GM08714 (cell line): ENCODE results near the gene FAM227B.

Source experiments
- H3K4me3 ChIP-seq: fragments of 200-500 bp; sonication (Bioruptor generic); 2 replicates; pipeline ENCODE4 v1.5.1; 2014; ENCODE audit warnings: mild to moderate bottlenecking, low read length, inconsistent platforms
- ZNF274 ChIP-seq: IDR thresholded peaks from 2 replicates; pipeline ENCODE4 v1.6.1; 2012; ENCODE audit warnings: mild to moderate bottlenecking, low read depth, low read length

The FAM227B gene

DNA sequence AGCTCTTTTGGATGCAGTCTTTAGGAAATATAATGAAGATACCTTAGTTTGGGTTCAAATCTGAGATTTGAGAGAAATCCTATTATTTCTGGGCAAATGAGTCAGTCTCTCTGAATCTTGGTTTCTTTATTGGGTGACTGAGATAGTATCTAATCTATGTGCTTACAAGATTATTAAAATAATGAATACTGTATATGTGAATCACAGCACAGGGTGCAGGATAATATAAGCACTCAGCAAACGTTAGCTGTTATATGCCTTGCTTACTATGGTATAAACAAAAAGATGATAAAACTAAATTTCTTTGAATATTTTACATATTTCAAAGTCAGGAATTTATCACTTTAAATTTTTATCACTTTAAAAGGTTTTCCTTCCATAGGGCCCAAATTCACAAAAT, 168.0 kb downstream of the FAM227B start:
- TF ChIP-seq ZNF274: no peak
- no peak overlapping the region for H3K4me3 ChIP-seq

DNA sequence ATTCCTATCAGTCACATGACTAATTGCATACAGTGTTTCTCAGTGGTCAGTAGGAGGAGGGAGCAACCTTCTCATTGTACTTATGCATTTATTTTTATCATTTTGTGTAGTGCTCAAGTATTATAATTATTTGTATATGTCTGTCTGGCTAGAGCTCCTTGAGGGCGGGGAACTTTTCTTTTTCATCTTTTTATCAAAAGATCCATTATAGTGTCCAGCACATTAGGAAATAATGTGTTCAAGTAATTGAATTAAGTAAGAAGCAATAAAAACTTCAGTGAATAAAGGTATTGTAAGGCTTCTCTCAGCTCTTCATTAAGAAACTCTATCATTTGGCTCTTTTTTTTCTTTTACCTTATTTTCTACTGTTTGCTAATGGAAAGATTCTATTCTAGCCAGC, 178.8 kb downstream of the FAM227B start:
- no peak overlapping the region for H3K4me3 ChIP-seq
- no peak for TF ChIP-seq ZNF274

DNA sequence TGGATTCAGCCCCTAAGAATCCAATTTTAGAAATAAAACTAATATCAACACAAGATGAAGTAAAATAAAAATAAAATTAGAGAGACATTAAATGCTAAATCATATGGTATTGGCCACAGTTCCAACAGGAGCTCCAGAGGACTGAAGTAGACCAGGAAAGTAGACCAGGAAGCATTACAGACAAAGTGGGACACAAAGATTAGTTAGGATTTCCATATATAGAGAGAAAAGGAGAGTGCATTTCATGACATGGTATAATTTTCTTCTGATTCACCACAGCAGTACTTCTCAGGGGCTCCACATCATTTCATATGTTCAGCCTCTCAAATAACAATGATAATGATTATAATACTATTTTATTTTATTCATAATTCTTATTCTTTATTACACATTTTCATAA, 179.3 kb downstream of the FAM227B start:
- H3K4me3 ChIP-seq: no peak overlapping the region
- TF ChIP-seq ZNF274: no peak

DNA sequence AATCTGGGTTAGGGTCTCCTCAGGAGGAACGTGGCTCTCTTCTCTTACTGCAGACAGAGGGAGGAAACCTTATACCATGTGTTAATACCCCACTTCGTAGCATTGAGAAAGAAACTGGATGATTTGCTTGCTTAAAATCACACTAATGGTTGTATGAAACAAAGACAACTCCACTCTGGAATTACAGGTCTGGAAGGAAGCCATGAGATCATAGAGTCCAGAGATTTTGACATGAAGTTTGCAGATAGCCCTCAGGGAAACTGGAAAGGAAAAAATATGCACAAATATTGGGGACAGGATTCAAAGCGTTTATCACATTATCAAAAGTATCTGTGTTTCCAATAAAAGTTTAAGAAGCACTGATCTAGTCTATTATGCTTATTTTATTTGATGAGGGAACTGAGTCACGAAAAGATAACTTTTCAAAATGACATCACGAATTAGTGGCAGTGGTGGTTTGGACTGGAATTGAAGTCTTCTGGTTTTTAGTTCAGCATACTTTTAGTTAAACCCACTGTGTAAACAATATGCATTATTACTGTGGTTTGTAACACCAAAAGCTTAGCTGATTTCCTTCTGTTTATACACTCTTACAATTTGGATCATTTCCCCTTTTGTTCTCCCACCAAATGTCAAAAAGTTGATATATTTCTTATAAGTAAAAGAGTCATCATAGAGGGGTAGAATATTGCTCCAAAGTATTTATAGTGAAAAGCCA, 180.8 kb downstream of the FAM227B start:
- H3K4me3 ChIP-seq: no peak overlapping the region
- no peak for TF ChIP-seq ZNF274

- no peak for TF ChIP-seq ZNF274
Observed at GRCh38 chr15:49438962-49439631, 181.5 kb downstream of the FAM227B start.

GRCh38 chr15:49436751-49437150, 183.9 kb downstream of the FAM227B start:
- TF ChIP-seq ZNF274: no peak
- no peak overlapping the region for H3K4me3 ChIP-seq

More at GRCh38 chr15:49438962-49439631, 181.5 kb downstream of the FAM227B start:
- no peak overlapping the region for H3K4me3 ChIP-seq

DNA sequence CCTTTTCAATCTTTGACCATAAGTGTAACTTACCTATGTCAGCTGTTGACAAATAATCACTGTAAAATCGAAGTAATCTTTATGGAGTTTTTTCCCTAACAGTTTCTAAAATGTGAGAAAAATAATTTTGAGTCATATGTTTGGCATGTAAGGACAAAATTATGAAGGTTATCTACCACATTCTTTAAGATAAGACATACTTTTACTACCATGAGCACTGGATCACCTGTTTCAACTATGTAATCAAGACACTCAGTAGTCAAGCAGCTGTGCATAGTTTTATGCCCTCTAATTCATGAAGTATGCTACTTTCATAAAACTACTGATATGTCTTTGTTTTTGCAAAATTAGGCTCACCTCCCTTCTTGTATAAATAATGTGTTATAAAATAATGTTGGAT, 185.4 kb downstream of the FAM227B start:
- TF ChIP-seq ZNF274: no peak
- H3K4me3 ChIP-seq: no peak overlapping the region

DNA sequence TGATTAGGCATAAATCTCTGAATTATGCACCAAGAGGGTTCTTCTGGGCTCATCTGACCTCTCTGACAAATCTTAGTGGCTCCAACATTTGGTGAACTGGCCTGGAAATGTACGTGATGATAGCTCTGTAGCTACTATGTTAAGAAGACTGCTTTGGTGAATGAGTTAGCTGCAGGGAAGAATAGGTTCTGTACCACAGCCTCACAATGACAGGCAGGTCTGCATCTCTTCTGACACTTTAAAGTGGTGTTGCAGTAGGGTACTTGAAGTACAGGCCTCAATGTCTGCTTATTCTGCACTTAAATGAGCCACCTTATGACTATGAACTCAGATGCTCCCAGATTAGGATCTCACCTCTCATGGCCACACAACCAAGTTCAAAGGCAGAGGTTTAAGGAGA, 190.6 kb downstream of the FAM227B start:
- H3K4me3 ChIP-seq: no peak overlapping the region
- no peak for TF ChIP-seq ZNF274

GRCh38 chr15:49428409-49429095, 192.1 kb downstream of the FAM227B start:
- no peak for TF ChIP-seq ZNF274
- no peak overlapping the region for H3K4me3 ChIP-seq

- H3K4me3 ChIP-seq: no peak overlapping the region
- TF ChIP-seq ZNF274: no peak
Observed at GRCh38 chr15:49427372-49427771, 193.2 kb downstream of the FAM227B start.

- no peak for TF ChIP-seq ZNF274
- H3K4me3 ChIP-seq: no peak overlapping the region
Observed at GRCh38 chr15:49424954-49425353, 195.7 kb downstream of the FAM227B start.

DNA sequence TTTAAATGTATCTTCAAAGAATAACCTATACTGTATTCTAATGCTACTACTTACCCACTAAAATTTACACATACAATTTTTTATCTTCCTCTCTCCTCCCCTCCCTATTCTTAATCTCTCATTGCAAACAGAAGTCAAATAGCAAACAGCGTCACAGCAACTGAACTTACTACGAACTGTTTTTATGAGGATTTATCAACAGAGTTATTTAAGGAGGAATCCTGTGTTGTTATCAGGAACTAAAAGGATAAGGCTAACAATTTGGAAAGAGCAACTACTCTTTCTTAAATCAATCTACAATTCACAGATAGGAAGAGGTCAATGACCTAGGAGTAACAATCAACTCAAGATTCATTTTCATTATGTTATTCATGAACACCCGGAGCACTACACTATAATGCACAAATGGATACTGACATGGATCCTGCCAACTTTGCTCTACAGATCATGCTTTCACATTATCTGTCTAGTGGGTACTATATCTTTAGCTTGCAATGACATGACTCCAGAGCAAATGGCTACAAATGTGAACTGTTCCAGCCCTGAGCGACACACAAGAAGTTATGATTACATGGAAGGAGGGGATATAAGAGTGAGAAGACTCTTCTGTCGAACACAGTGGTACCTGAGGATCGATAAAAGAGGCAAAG, 196.6 kb downstream of the FAM227B start:
- TF ChIP-seq ZNF274: no peak

GRCh38 chr15:49423021-49423420, 197.6 kb downstream of the FAM227B start, which contains the start of gene FGF7:
Gene FGF7, plus strand, starts transcription at chr15:49423242. Its CDS starts 1,056 bp downstream, at chr15:49424298.
- H3K4me3 ChIP-seq: no peak within 1 kb of the TSS
- no peak for TF ChIP-seq ZNF274

More for the DNA sequence above, 196.6 kb downstream of the FAM227B start:
- H3K4me3 ChIP-seq: no peak overlapping the region

- no peak overlapping the region for H3K4me3 ChIP-seq
- TF ChIP-seq ZNF274: no peak
Observed at GRCh38 chr15:49421991-49422390, 198.6 kb downstream of the FAM227B start.

GRCh38 chr15:49418811-49419210, 201.8 kb downstream of the FAM227B start:
- no peak overlapping the region for H3K4me3 ChIP-seq
- TF ChIP-seq ZNF274: no peak
